Endothelial cell of umbilical vein (primary cell): ENCODE results near the gene KIAA1671. TPM values are rescaled to one million over a fixed set of nuclear protein-coding genes. Genes with fewer than 3 reads are reported as not detected.

Source experiments
- BruUV-seq: library from RNA; stranded (reverse); fragments of 400-500 nt; replicated peaks from 2 replicates; lab custom pipeline; 2021; lab: Mats Ljungman, UMichigan
- CTCF ChIA-PET: fragments of 300-600, 350-600 bp; sonication (Branson Sonifier 250); formaldehyde crosslinking; loops from one replicate; lab custom pipeline; 2021; ENCODE audit warnings: antibody characterized with exemption, inconsistent platforms; lab: Charles Lee
- POLR2A ChIA-PET: fragments of 300-600, 350-600 bp; sonication (Branson Sonifier 250); formaldehyde crosslinking; loops from one replicate; lab custom pipeline; 2021; ENCODE audit warnings: antibody characterized with exemption, inconsistent platforms; lab: Charles Lee
- DNase-seq: peaks from one replicate; pipeline ENCODE4 v3.0.0-alpha.2; 2011; ENCODE audit warnings: low read depth, low spot score
- FAIRE-seq: peaks from 2 replicates; lab custom pipeline; 2011; peaks lifted over from hg19 to GRCh38; lab: Jason Lieb, UNC
- H2AFZ ChIP-seq: 2 replicates; pipeline ENCODE4 v1.6.0; 2012; ENCODE audit warnings: low read depth, low read length, control low read depth, inconsistent platforms
- H3K27ac ChIP-seq: 2 replicates; pipeline ENCODE4 v1.5.1; 2011; ENCODE audit warnings: low read depth, mild to moderate bottlenecking, control low read depth, low read length, moderate library complexity; ENCODE audit not compliant: insufficient read depth
- H3K27me3 ChIP-seq, 2 experiments: 2 replicates each; pipeline versions ENCODE4 v1.6.0 to v1.6.1; 2011; ENCODE audit warnings: low read length in 2 of 2, mixed read lengths in 1 of 2; ENCODE audit not compliant: control insufficient read depth in 2 of 2, insufficient read depth in 2 of 2
- H3K36me3 ChIP-seq, 2 experiments: 2 replicates in 1 of 2; 3 replicates in 1 of 2; pipeline ENCODE4 v1.5.1; 2011; ENCODE audit warnings: low read length in 2 of 2, mild to moderate bottlenecking in 1 of 2, moderate library complexity in 1 of 2; ENCODE audit not compliant: control insufficient read depth in 2 of 2, insufficient read depth in 2 of 2; ENCODE audit errors: extremely low read depth in 1 of 2
- H3K4me1 ChIP-seq: 3 replicates; pipeline ENCODE4 v1.5.1; 2011; ENCODE audit warnings: mild to moderate bottlenecking, low read length; ENCODE audit not compliant: control insufficient read depth, insufficient read depth; ENCODE audit errors: extremely low read depth
- H3K4me2 ChIP-seq: 2 replicates; pipeline ENCODE4 v1.6.1; 2011; ENCODE audit warnings: low read length, control low read depth, mixed read lengths; ENCODE audit not compliant: insufficient read depth
- H3K4me3 ChIP-seq, 3 experiments: fragments of 200-600 bp in 1 of 3; sonication (generic), shearing (Covaris generic) in 1 of 3; replicated peaks in 1 of 3; 2 replicates each; pipeline ENCODE4 v1.5.1; 2011 to 2016; ENCODE audit warnings: control low read depth in 3 of 3, low read length in 3 of 3, mild to moderate bottlenecking in 2 of 3, inconsistent platforms in 1 of 3, low read depth in 1 of 3, moderate library complexity in 1 of 3; ENCODE audit not compliant: insufficient read depth in 1 of 3
- H3K79me2 ChIP-seq: 2 replicates; pipeline ENCODE4 v1.6.0; 2012; ENCODE audit warnings: low read length, inconsistent platforms; ENCODE audit not compliant: control insufficient read depth, insufficient read depth
- H3K9ac ChIP-seq: replicated peaks from 2 replicates; pipeline ENCODE3; 2011; ENCODE audit warnings: low read length, control low read depth; ENCODE audit not compliant: insufficient read depth; ENCODE audit errors: extremely low read depth
- H3K9me1 ChIP-seq: replicated peaks from 3 replicates; pipeline ENCODE4 v1.6.0; 2011; ENCODE audit warnings: mild to moderate bottlenecking, low read length; ENCODE audit not compliant: control insufficient read depth, insufficient read depth; ENCODE audit errors: extremely low read depth
- H3K9me3 ChIP-seq: replicated peaks from 2 replicates; pipeline ENCODE4 v1.5.1; 2012; ENCODE audit warnings: low read length, inconsistent platforms; ENCODE audit not compliant: control insufficient read depth, insufficient read depth
- H4K20me1 ChIP-seq: replicated peaks from 2 replicates; pipeline ENCODE3; 2011; ENCODE audit warnings: mild to moderate bottlenecking, low read length; ENCODE audit not compliant: control insufficient read depth, insufficient read depth; ENCODE audit errors: extremely low read depth
- EZH2 ChIP-seq: IDR thresholded peaks from 2 replicates; pipeline ENCODE4 v1.6.1; 2012; ENCODE audit warnings: borderline replicate concordance, low read depth, mild to moderate bottlenecking, moderate library complexity, low read length, inconsistent platforms; ENCODE audit not compliant: severe bottlenecking
- FOS ChIP-seq: IDR thresholded peaks from 2 replicates; pipeline ENCODE4 v1.6.1; 2011; ENCODE audit warnings: mild to moderate bottlenecking, low read length, moderate library complexity, borderline replicate concordance; ENCODE audit not compliant: insufficient read depth
- GATA2 ChIP-seq: IDR thresholded peaks from 2 replicates; pipeline ENCODE4 v1.7.0; 2011; ENCODE audit warnings: low read depth, mild to moderate bottlenecking, moderate library complexity, mixed read lengths, low read length; ENCODE audit not compliant: insufficient read length, insufficient read depth
- JUN ChIP-seq: IDR thresholded peaks from 2 replicates; pipeline ENCODE4 v1.6.1; 2011; ENCODE audit warnings: borderline replicate concordance, low read depth; ENCODE audit not compliant: insufficient read length, insufficient read depth
- MYC ChIP-seq: IDR thresholded peaks from one replicate; pipeline ENCODE4 v1.6.1; 2011; ENCODE audit warnings: mild to moderate bottlenecking, low read depth, low read length
- POLR2A ChIP-seq: IDR thresholded peaks from 2 replicates; pipeline ENCODE4 v1.6.1; 2012; ENCODE audit warnings: low read depth, mild to moderate bottlenecking, control low read depth, low read length
- POLR2AphosphoS5 ChIP-seq: IDR thresholded peaks from 2 replicates; pipeline ENCODE4 v1.6.1; 2012; ENCODE audit warnings: low read depth, mild to moderate bottlenecking, control low read depth, low read length, moderate library complexity; ENCODE audit not compliant: insufficient read depth
- dilution Hi-C: fragments of 300-500 bp; cut with MboI; formaldehyde crosslinking; loops from one replicate; pipeline ENCODE4 v1.15.0; 2019; ENCODE audit warnings: low sequenced_read_pairs; ENCODE audit not compliant: extremely low pct_ligation_motif_present
- intact Hi-C: fragments of 100-400 bp; cut with micrococcal nuclease; formaldehyde crosslinking; loops from one replicate; pipeline ENCODE4 v1.10.0; 2022
- polyA plus RNA-seq, 4 experiments: library from polyadenylated mRNA; depleted of rRNA in 3 of 4; stranded (reverse) in 3 of 4; unstranded in 1 of 4; fragments of >200 nt; gene quantifications; 2 replicates each; pipeline versions ENCODE4 v1.2.1 to v1.2.3, GENCODE V29; 2011 to 2012; ENCODE audit warnings: missing spikeins in 1 of 4
- total RNA-seq: library from RNA; stranded (reverse); gene quantifications from 2 replicates; pipeline ENCODE4 v1.2.3, GENCODE V29; 2021
- TF ChIP-seq, protein P1 (sequence below), 2 donors: IDR thresholded peaks; 1 replicate in 1 of 2; 2 replicates in 1 of 2; pipeline ENCODE4 v1.5.1; 2011; ENCODE audit warnings: low read length in 2 of 2, mild to moderate bottlenecking in 2 of 2, moderate library complexity in 2 of 2, control low read depth in 1 of 2, inconsistent platforms in 1 of 2, low read depth in 1 of 2; ENCODE audit not compliant: insufficient read depth in 1 of 2; ENCODE audit errors: extremely low read depth in 1 of 2
- TF ChIP-seq, protein P2 (sequence below): IDR thresholded peaks from 2 replicates; pipeline ENCODE4 v1.6.1; 2011; ENCODE audit not compliant: insufficient read depth, insufficient read length

The KIAA1671 gene
- total and polyA plus RNA-seq, 2 donors (not counting 3 experiments of a cell fraction or from before 2014, with no cell fraction given), result 23.1 to 85.1 TPM

DNA sequence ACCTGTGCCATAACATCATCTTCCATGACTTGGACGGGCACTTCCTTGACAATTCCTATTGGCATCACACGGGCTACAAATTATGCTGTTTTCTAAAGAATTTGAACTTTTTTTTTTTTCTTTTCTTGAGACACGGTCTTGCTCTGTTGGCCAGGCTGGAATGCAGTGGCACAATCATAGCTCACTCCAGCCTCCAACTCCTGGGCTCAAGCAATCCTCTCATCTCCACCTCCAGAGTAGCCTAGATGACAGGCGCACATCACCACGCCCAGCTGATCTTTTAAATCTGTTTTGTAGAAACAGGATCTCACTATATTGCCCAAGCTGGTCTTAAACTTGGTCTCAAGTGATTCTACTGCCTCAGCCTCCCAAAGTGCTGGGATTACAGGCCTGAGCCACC lies 243.8 kb downstream of the KIAA1671 start:
- no peak overlapping the region for H3K4me2 ChIP-seq
- no peak overlapping the region for H3K4me3 ChIP-seq
- FAIRE-seq, result no peak
- H3K27ac ChIP-seq, result no peak overlapping the region
- H3K9ac ChIP-seq, result no peak overlapping the region
- DNase-seq, result no peak
- TF ChIP-seq GATA2 (no peak), POLR2AphosphoS5 (no peak), EZH2 (no peak), JUN (no peak), MYC (no peak), FOS (no peak), POLR2A (no peak)
- TF ChIP-seq, protein P1, sequence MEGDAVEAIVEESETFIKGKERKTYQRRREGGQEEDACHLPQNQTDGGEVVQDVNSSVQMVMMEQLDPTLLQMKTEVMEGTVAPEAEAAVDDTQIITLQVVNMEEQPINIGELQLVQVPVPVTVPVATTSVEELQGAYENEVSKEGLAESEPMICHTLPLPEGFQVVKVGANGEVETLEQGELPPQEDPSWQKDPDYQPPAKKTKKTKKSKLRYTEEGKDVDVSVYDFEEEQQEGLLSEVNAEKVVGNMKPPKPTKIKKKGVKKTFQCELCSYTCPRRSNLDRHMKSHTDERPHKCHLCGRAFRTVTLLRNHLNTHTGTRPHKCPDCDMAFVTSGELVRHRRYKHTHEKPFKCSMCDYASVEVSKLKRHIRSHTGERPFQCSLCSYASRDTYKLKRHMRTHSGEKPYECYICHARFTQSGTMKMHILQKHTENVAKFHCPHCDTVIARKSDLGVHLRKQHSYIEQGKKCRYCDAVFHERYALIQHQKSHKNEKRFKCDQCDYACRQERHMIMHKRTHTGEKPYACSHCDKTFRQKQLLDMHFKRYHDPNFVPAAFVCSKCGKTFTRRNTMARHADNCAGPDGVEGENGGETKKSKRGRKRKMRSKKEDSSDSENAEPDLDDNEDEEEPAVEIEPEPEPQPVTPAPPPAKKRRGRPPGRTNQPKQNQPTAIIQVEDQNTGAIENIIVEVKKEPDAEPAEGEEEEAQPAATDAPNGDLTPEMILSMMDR (IDR thresholded peaks at IDR 0.05; ENCODE audit: extremely low read depth in 1 of 2, insufficient read depth in 1 of 2, low read depth in 1 of 2, low read length in 2 of 2), result no peak
- TF ChIP-seq, protein P2, sequence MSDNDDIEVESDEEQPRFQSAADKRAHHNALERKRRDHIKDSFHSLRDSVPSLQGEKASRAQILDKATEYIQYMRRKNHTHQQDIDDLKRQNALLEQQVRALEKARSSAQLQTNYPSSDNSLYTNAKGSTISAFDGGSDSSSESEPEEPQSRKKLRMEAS, result no peak
- no peaks in the 10 kb centered on the region for H3K4me1 ChIP-seq
- peaks cover 3% of the 10 kb centered on the region for H4K20me1 ChIP-seq
- H3K9me3 ChIP-seq, result no peaks in the 10 kb centered on the region
- peaks cover 13 to 37% of the 10 kb centered on the region in 2 experiments for H3K36me3 ChIP-seq
- POLR2A ChIA-PET, result no interaction called here
- no peaks in the 10 kb centered on the region for H3K9me1 ChIP-seq
- CTCF ChIA-PET, result no interaction called here
- no peak overlapping the region for H2AFZ ChIP-seq
- dilution Hi-C loops, result no loop called here
- no peaks in the 10 kb centered on the region for H3K79me2 ChIP-seq
- intact Hi-C loops, result no loop called here
- H3K27me3 ChIP-seq, result no peaks in the 10 kb centered on the region
- BruUV-seq, result no TSS peak
